H1 (cell line): Measurements from ENCODE around the gene FLRT3. TPM values are rescaled to one million over a fixed set of nuclear protein-coding genes. Genes with fewer than 3 reads are reported as not detected.

Experiments used
- CTCF ChIA-PET: fragments of 300-600 bp; sonication (Branson Sonifier 250); formaldehyde crosslinking; loops from one replicate; lab custom pipeline; 2021; ENCODE audit not compliant: partially characterized antibody; lab: Charles Lee
- POLR2A ChIA-PET: fragments of 300-600 bp; sonication (Branson Sonifier 250); formaldehyde crosslinking; loops from one replicate; lab custom pipeline; 2021; ENCODE audit warnings: inconsistent platforms; ENCODE audit not compliant: partially characterized antibody; lab: Charles Lee
- DNase-seq, 2 experiments: peaks; one replicate each; pipeline versions ENCODE4 v3.0.0 to v3.0.0-alpha.2; 2010 to 2022; ENCODE audit warnings: low spot score in 2 of 2, low read depth in 1 of 2, mixed read lengths in 1 of 2
- FAIRE-seq: peaks from 2 replicates; lab custom pipeline; 2011; peaks lifted over from hg19 to GRCh38; lab: Jason Lieb, UNC
- H2AFZ ChIP-seq: 2 replicates; pipeline ENCODE4 v1.8.1; 2012; ENCODE audit warnings: low read length, inconsistent platforms
- H2AK5ac ChIP-seq: 2 replicates; pipeline ENCODE4 v1.6.1; 2013; ENCODE audit warnings: low read depth, low read length
- H2BK120ac ChIP-seq: replicated peaks from 2 replicates; pipeline ENCODE3; 2013; ENCODE audit warnings: low read depth, low read length, inconsistent platforms
- H2BK12ac ChIP-seq: 2 replicates; pipeline ENCODE4 v1.6.1; 2013; ENCODE audit warnings: low read depth, low read length
- H2BK15ac ChIP-seq: 2 replicates; pipeline ENCODE4 v1.6.1; 2013; ENCODE audit warnings: low read length
- H2BK20ac ChIP-seq: 2 replicates; pipeline ENCODE4 v1.6.1; 2013; ENCODE audit warnings: low read length
- H2BK5ac ChIP-seq: 2 replicates; pipeline ENCODE4 v1.6.1; 2013; ENCODE audit warnings: low read depth, low read length
- H3K14ac ChIP-seq: 2 replicates; pipeline ENCODE4 v1.6.1; 2013; ENCODE audit warnings: inconsistent platforms; ENCODE audit not compliant: insufficient read length
- H3K18ac ChIP-seq: 2 replicates; pipeline ENCODE4 v1.6.1; 2013; ENCODE audit warnings: low read length; ENCODE audit errors: extremely low read depth
- H3K23ac ChIP-seq: 2 replicates; pipeline ENCODE4 v1.6.1; 2013; ENCODE audit warnings: inconsistent platforms; ENCODE audit not compliant: insufficient read length
- H3K23me2 ChIP-seq: 2 replicates; pipeline ENCODE4 v1.6.1; 2013; ENCODE audit warnings: low read depth, low read length
- H3K27ac ChIP-seq: 2 replicates; pipeline ENCODE4 v1.6.1; 2011; ENCODE audit warnings: low read depth, low read length, inconsistent platforms
- H3K27me3 ChIP-seq, 4 experiments: replicated peaks in 1 of 4; 1 replicate in 1 of 4; 2 replicates in 3 of 4; pipeline versions ENCODE4 v1.6.1 to v1.8.1; 2011 to 2013; ENCODE audit warnings: low read length in 3 of 4, mild to moderate bottlenecking in 3 of 4, inconsistent platforms in 2 of 4, mixed read lengths in 2 of 4, moderate library complexity in 1 of 4; ENCODE audit not compliant: control insufficient read depth in 3 of 4, insufficient read depth in 3 of 4; ENCODE audit errors: extremely low read depth in 1 of 4
- H3K36me3 ChIP-seq, 4 experiments: 2 replicates each; pipeline versions ENCODE4 v1.6.1 to v1.8.1; 2011 to 2013; ENCODE audit warnings: mild to moderate bottlenecking in 4 of 4, low read length in 3 of 4, moderate library complexity in 2 of 4, control low read depth in 1 of 4, inconsistent platforms in 1 of 4; ENCODE audit not compliant: insufficient read depth in 4 of 4, control insufficient read depth in 2 of 4
- H3K4ac ChIP-seq: replicated peaks from 2 replicates; pipeline ENCODE3; 2013; ENCODE audit warnings: low read length, low read depth, mixed read lengths, inconsistent platforms; ENCODE audit not compliant: insufficient read length
- H3K4me1 ChIP-seq, 4 experiments: replicated peaks in 1 of 4; 1 replicate in 1 of 4; 2 replicates in 3 of 4; pipeline versions ENCODE4 v1.6.1 to v1.8.1; 2011 to 2013; ENCODE audit warnings: low read length in 3 of 4, inconsistent platforms in 2 of 4, mixed read lengths in 1 of 4; ENCODE audit not compliant: insufficient read depth in 4 of 4, control insufficient read depth in 3 of 4
- H3K4me2 ChIP-seq, 2 experiments: 2 replicates each; pipeline versions ENCODE4 v1.6.1 to v1.8.1; 2011 to 2013; ENCODE audit warnings: low read depth in 2 of 2, low read length in 2 of 2, control low read depth in 1 of 2, inconsistent platforms in 1 of 2, mild to moderate bottlenecking in 1 of 2; ENCODE audit not compliant: insufficient read depth in 1 of 2
- H3K4me3 ChIP-seq, 4 experiments: fragments of 200-600, 300-600 bp in 1 of 4; sonication (generic), shearing (Covaris generic), sonication (Bioruptor Twin) in 1 of 4; 2 replicates each; pipeline versions ENCODE4 v1.5.1 to v1.8.1; 2011 to 2016; ENCODE audit warnings: low read length in 4 of 4, low read depth in 3 of 4, control low read depth in 2 of 4, inconsistent platforms in 2 of 4, mild to moderate bottlenecking in 2 of 4, mixed read lengths in 1 of 4, moderate library complexity in 1 of 4; ENCODE audit not compliant: insufficient read depth in 2 of 4; ENCODE audit errors: extremely low read depth in 1 of 4
- H3K56ac ChIP-seq: replicated peaks from 2 replicates; pipeline ENCODE3; 2013; ENCODE audit warnings: low read depth, mild to moderate bottlenecking, mixed read lengths, low read length, inconsistent platforms; ENCODE audit not compliant: insufficient read length
- H3K79me1 ChIP-seq: 2 replicates; pipeline ENCODE4 v1.6.1; 2013; ENCODE audit warnings: low read depth, low read length, control low read depth
- H3K79me2 ChIP-seq, 2 experiments: 2 replicates each; pipeline versions ENCODE4 v1.6.1 to v1.8.1; 2012 to 2013; ENCODE audit warnings: low read length in 2 of 2, mild to moderate bottlenecking in 2 of 2, inconsistent platforms in 1 of 2; ENCODE audit not compliant: insufficient read depth in 2 of 2, control insufficient read depth in 1 of 2
- H3K9ac ChIP-seq, 4 experiments: replicated peaks in 1 of 4; 1 replicate in 1 of 4; 2 replicates in 3 of 4; pipeline versions ENCODE4 v1.6.1 to v1.8.1; 2011 to 2013; ENCODE audit warnings: low read depth in 3 of 4, low read length in 3 of 4, control low read depth in 2 of 4, mild to moderate bottlenecking in 2 of 4, moderate library complexity in 2 of 4, inconsistent platforms in 1 of 4; ENCODE audit errors: extremely low read depth in 1 of 4
- H3K9me3 ChIP-seq, 2 experiments: 2 replicates each; pipeline versions ENCODE4 v1.6.1 to v1.8.1; 2012 to 2013; ENCODE audit warnings: mild to moderate bottlenecking in 2 of 2, moderate library complexity in 2 of 2, control low read depth in 1 of 2, inconsistent platforms in 1 of 2, low read depth in 1 of 2, low read length in 1 of 2, mixed read lengths in 1 of 2; ENCODE audit not compliant: insufficient read depth in 2 of 2
- H4K20me1 ChIP-seq, 2 experiments: replicated peaks in 1 of 2; 2 replicates each; pipeline versions ENCODE3 to v1.8.1; 2011 to 2013; ENCODE audit warnings: inconsistent platforms in 2 of 2, low read length in 2 of 2, mild to moderate bottlenecking in 1 of 2; ENCODE audit not compliant: insufficient read depth in 2 of 2, control insufficient read depth in 1 of 2
- H4K5ac ChIP-seq: 2 replicates; pipeline ENCODE4 v1.6.1; 2013; ENCODE audit warnings: low read length, low read depth, mixed read lengths, inconsistent platforms; ENCODE audit not compliant: insufficient read length
- H4K8ac ChIP-seq: 2 replicates; pipeline ENCODE4 v1.8.0; 2013; ENCODE audit warnings: mild to moderate bottlenecking, moderate library complexity, low read length, inconsistent platforms; ENCODE audit not compliant: insufficient read depth; ENCODE audit errors: extremely low read depth
- H4K91ac ChIP-seq: replicated peaks from 2 replicates; pipeline ENCODE3; 2013; ENCODE audit warnings: low read length, mixed read lengths, inconsistent platforms; ENCODE audit not compliant: insufficient read length
- BCL11A ChIP-seq, 2 experiments: IDR thresholded peaks; one replicate each; pipeline ENCODE4 v1.6.1; 2011; ENCODE audit warnings: low read depth in 2 of 2, low read length in 2 of 2, mild to moderate bottlenecking in 2 of 2
- CBX5 ChIP-seq: fragments of 300-800, 300-1000 bp; sonication (generic); IDR thresholded peaks from 2 replicates; pipeline ENCODE4 v1.7.1; 2016; ENCODE audit warnings: antibody characterized with exemption, low read length, low read depth
- CEBPB ChIP-seq: IDR thresholded peaks from 2 replicates; pipeline ENCODE4 v1.6.1; 2012; ENCODE audit warnings: low read depth, low read length
- JUN ChIP-seq: IDR thresholded peaks from 2 replicates; pipeline ENCODE4 v1.6.1; 2011; ENCODE audit warnings: low read depth, mild to moderate bottlenecking, improper control_type of control experiment, low read length
- JUND ChIP-seq: IDR thresholded peaks from 2 replicates; pipeline ENCODE4 v1.6.1; 2011; ENCODE audit warnings: mild to moderate bottlenecking, improper control_type of control experiment, low read length
- KDM1A ChIP-seq: fragments of 200-600, 300-600 bp; sonication (generic); IDR thresholded peaks from 2 replicates; pipeline ENCODE4 v1.7.1; 2016; ENCODE audit warnings: mild to moderate bottlenecking, low read length, borderline replicate concordance
- POLR2AphosphoS5 ChIP-seq: IDR thresholded peaks from 2 replicates; pipeline ENCODE4 v1.6.1; 2011; ENCODE audit warnings: low read depth, low read length
- RNF2 ChIP-seq: fragments of 200-900, 300-1000 bp; sonication (generic); IDR thresholded peaks from 2 replicates; pipeline ENCODE4 v1.7.1; 2016; ENCODE audit warnings: borderline replicate concordance, low read depth, mild to moderate bottlenecking, antibody characterized with exemption, low read length; ENCODE audit not compliant: poor library complexity, severe bottlenecking; ENCODE audit errors: missing control alignments
- SP4 ChIP-seq: IDR thresholded peaks from 2 replicates; pipeline ENCODE4 v1.6.1; 2012; ENCODE audit warnings: low read length, inconsistent platforms
- TCF12 ChIP-seq: IDR thresholded peaks from 2 replicates; pipeline ENCODE4 v1.6.1; 2011; ENCODE audit warnings: low read depth, mild to moderate bottlenecking, low read length
- USF2 ChIP-seq: IDR thresholded peaks from 2 replicates; pipeline ENCODE4 v1.6.1; 2011; ENCODE audit warnings: low read length, improper control_type of control experiment
- YY1 ChIP-seq: IDR thresholded peaks from 2 replicates; pipeline ENCODE4 v1.6.1; 2011; ENCODE audit warnings: low read depth, mild to moderate bottlenecking, low read length
- WGBS, 2 experiments: shearing (Covaris generic) in 1 of 2; methylation state at CpG; one replicate each; pipeline versions ENCODE4 v1.1.6 to v1.1.7; 2013 to 2015; ENCODE audit warnings: low lambda C conversion rate in 2 of 2, mixed read lengths in 2 of 2, inconsistent platforms in 1 of 2, low coverage in 1 of 2, missing lambda C conversion rate in 1 of 2; ENCODE audit not compliant: insufficient replicate concordance in 2 of 2, insufficient coverage in 1 of 2, insufficient read length in 1 of 2; ENCODE audit errors: extremely low coverage in 1 of 2, missing lambda C conversion rate in 1 of 2; 5-methylcytosine and 5-hydroxymethylcytosine counted together
- polyA plus RNA-seq, 7 experiments: library from polyadenylated mRNA; depleted of rRNA in 3 of 7; stranded (reverse) in 5 of 7; unstranded in 2 of 7; fragments of >200 nt in 5 of 7; fragments of 200-250 nt in 2 of 7; gene quantifications; 1 replicate in 5 of 7; 2 replicates in 1 of 7; 4 replicates in 1 of 7; pipeline versions ENCODE4 v1.2.1 to v1.2.3, GENCODE V29; 2011 to 2013; ENCODE audit warnings: missing spikeins in 2 of 7, mixed read lengths in 2 of 7
- total RNA-seq: library from RNA; stranded (reverse); fragmentation: NEBNext Ultra II Directional; extraction: Animal tissue kit (Norgen Biotek cat#: 25700); gene quantifications from 2 replicates; pipeline ENCODE4 v1.2.1, GENCODE V29; 2021
- TF ChIP-seq, protein P1 (sequence below): IDR thresholded peaks from 2 replicates; pipeline ENCODE4 v1.6.1; 2012; ENCODE audit warnings: inconsistent platforms

The FLRT3 gene
- total and polyA plus RNA-seq, 2 of the 8 experiments (the other 6 are each of a cell fraction or from before 2014, with no cell fraction given) = 0.35 to 0.41 TPM

DNA sequence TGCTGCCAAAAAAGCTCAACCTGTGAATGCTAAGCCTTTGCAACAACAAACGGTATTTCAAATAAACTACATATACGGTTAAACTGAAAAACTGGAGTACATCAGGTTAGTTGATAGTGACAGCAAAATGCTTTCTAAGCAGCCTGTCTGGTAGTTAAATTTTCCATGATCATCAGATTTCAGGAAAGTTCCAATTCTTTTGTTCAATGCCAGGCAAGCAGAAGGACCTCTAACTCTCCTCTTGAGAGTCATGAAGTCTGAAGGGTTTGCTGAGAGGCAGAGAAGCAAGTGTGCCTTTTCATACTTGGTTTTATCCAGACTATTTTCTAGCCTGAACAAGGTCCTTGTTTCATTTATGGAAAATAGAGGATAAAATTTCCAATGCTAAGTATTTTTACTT is 4.5 kb downstream of the FLRT3 start:
- Histone ChIP-seq H4K8ac (no peak overlapping the region), H4K5ac (no peak overlapping the region), H2BK15ac (no peak overlapping the region), H3K9ac (no peak overlapping the region), H4K20me1 (no peaks in the 10 kb centered on the region), H2BK5ac (no peak overlapping the region), H4K91ac (no peak overlapping the region), H3K4me1 (peaks cover 0 to 14% (median 4%) of the 10 kb centered on the region in 4 experiments; a peak in 3 of 7 replicates), H3K4ac (no peak overlapping the region), H2BK120ac (no peak overlapping the region), H3K18ac (no peak overlapping the region), H3K14ac (no peak overlapping the region), H3K9me3 (no peaks in the 10 kb centered on the region), H2AFZ (no peak overlapping the region), H2BK12ac (no peak overlapping the region), H3K36me3 (no peaks in the 10 kb centered on the region), H3K23ac (no peak overlapping the region), H3K23me2 (no peaks in the 10 kb centered on the region), H3K79me2 (no peaks in the 10 kb centered on the region), H3K4me2 (no peak overlapping the region), H3K4me3 (no peak overlapping the region), H2BK20ac (no peak overlapping the region), H3K27me3 (no peaks in the 10 kb centered on the region), H3K79me1 (no peaks in the 10 kb centered on the region), H3K27ac (no peak overlapping the region), H2AK5ac (no peak overlapping the region), H3K56ac (no peak overlapping the region)
- no peak for FAIRE-seq
- CTCF ChIA-PET = no interaction called here
- 91% methylated on average over 2 of the region's 2 CpGs; no CpG with 5 or more reads in 1 of the 2 experiments for WGBS, 2 experiments
- DNase-seq = no peak
- POLR2A ChIA-PET = no interaction called here
- TF ChIP-seq CBX5 (no peak), SP4 (no peak), POLR2AphosphoS5 (no peak), TCF12 (no peak), JUN (no peak), KDM1A (no peak), BCL11A (IDR thresholded peaks at IDR 0.05; ENCODE audit: low read depth in 2 of 2, low read length in 2 of 2) (no peak), JUND (no peak), USF2 (no peak), YY1 (no peak), RNF2 (no peak), CEBPB (no peak)
- TF ChIP-seq, protein P1, sequence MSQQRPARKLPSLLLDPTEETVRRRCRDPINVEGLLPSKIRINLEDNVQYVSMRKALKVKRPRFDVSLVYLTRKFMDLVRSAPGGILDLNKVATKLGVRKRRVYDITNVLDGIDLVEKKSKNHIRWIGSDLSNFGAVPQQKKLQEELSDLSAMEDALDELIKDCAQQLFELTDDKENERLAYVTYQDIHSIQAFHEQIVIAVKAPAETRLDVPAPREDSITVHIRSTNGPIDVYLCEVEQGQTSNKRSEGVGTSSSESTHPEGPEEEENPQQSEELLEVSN = no peak
